Measurements from ENCODE around the gene SMARCAL1.

DNA sequence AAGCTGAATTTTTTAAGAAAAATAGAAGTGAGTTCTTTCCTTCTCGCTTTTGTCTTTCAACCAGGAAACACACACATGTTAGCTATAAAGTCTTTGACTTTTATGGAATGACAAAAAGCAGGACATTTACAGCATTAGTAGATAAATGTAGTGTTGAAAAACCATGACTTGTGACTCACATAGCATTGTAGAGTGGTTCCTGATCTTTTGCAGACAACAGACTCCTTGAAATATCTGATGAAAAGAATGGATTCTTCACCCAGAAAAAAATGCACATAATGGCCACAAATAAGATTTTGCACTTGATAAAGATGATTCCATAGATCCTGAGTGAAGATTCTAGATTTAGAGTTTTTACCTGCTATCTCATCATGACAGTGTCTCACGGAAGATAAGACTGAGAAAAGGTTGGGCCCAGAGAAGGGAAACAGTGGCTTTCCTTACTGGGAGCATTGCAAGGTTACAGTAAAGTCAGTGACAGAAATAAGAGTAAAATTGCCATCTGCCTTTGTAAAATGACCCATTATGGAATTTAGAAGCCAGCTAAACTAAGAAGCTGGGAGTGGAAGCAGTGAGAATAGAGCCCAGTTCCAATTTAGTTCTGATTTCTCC lies 14.0 kb downstream of the SMARCAL1 start:
- TF ChIP-seq ZNF274 (IDR thresholded peaks at IDR 0.05; ENCODE audit: low read depth, low read length) (no peak), SUZ12 (IDR thresholded peaks at IDR 0.05; ENCODE audit: extremely low read depth, insufficient read depth, insufficient read length) (no peak), YY1 (IDR thresholded peaks at IDR 0.05; ENCODE audit: insufficient read depth, insufficient read length) (no peak)

Data from NT2/D1 (cell line).